IMR-90 (cell line): ENCODE measurements around the gene FNDC3B. TPM values are rescaled to one million over a fixed set of nuclear protein-coding genes. Genes with fewer than 3 reads are reported as not detected.

Experiments
- ATAC-seq: fragments of 200-7000 bp; cut with Tn5 transposase; 2 replicates; pipeline ENCODE4 v1.9.1; 2020; ENCODE audit warnings: low read depth, mild to moderate bottlenecking, moderate library complexity
- BruUV-seq: library from RNA; stranded (reverse); fragments of 400-500 nt; replicated peaks from 2 replicates; lab custom pipeline; 2021; lab: Mats Ljungman, UMichigan
- CTCF ChIA-PET: fragments of 300-600 bp; formaldehyde crosslinking; extraction: SDS; loops from one replicate; lab custom pipeline; 2021; ENCODE audit warnings: antibody characterized with exemption; lab: Yijun Ruan, JAX
- POLR2A ChIA-PET: fragments of 300-600 bp; sonication (Branson Sonifier 250); formaldehyde crosslinking; loops from one replicate; lab custom pipeline; 2022; ENCODE audit warnings: antibody characterized with exemption; ENCODE audit not compliant: unreplicated experiment; lab: Charles Lee
- DNase-seq: peaks from one replicate; pipeline ENCODE4 v3.0.0; 2013
- H2AFZ ChIP-seq: replicated peaks from 2 replicates; pipeline ENCODE3; 2013; ENCODE audit warnings: low read length, mild to moderate bottlenecking; ENCODE audit not compliant: poor library complexity
- H2AK5ac ChIP-seq: 2 replicates; pipeline ENCODE4 v1.6.1; 2013; ENCODE audit warnings: low read depth, low read length, inconsistent platforms
- H2AK9ac ChIP-seq: replicated peaks from 2 replicates; pipeline ENCODE3; 2013; ENCODE audit warnings: mild to moderate bottlenecking, low read depth, low read length, moderate library complexity; ENCODE audit not compliant: poor library complexity
- H2BK120ac ChIP-seq: 2 replicates; pipeline ENCODE4 v1.6.1; 2013; ENCODE audit warnings: low read depth, low read length, inconsistent platforms
- H2BK15ac ChIP-seq: 3 replicates; pipeline ENCODE4 v1.6.1; 2013; ENCODE audit warnings: low read depth, low read length, inconsistent platforms
- H2BK20ac ChIP-seq: 2 replicates; pipeline ENCODE4 v1.6.1; 2013; ENCODE audit warnings: low read depth, mild to moderate bottlenecking, inconsistent platforms, low read length, moderate library complexity
- H2BK5ac ChIP-seq: 2 replicates; pipeline ENCODE4 v1.6.1; 2013; ENCODE audit warnings: mild to moderate bottlenecking, low read depth, low read length, inconsistent platforms; ENCODE audit not compliant: poor library complexity, severe bottlenecking
- H3K14ac ChIP-seq: replicated peaks from 2 replicates; pipeline ENCODE4 v1.6.1; 2013; ENCODE audit warnings: low read depth, low read length, inconsistent platforms
- H3K18ac ChIP-seq: 2 replicates; pipeline ENCODE4 v1.6.1; 2013; ENCODE audit warnings: low read depth, low read length, control low read depth
- H3K23ac ChIP-seq: 2 replicates; pipeline ENCODE4 v1.6.1; 2013; ENCODE audit warnings: low read depth, low read length, inconsistent platforms
- H3K27ac ChIP-seq: 2 replicates; pipeline ENCODE4 v1.5.1; 2013; ENCODE audit warnings: mild to moderate bottlenecking, control low read depth, low read length; ENCODE audit not compliant: insufficient read depth
- H3K27me3 ChIP-seq: 2 replicates; pipeline ENCODE4 v1.6.1; 2013; ENCODE audit warnings: low read length; ENCODE audit not compliant: control insufficient read depth, insufficient read depth
- H3K36me3 ChIP-seq: 2 replicates; pipeline ENCODE4 v1.6.1; 2013; ENCODE audit warnings: low read length, mixed read lengths; ENCODE audit not compliant: control insufficient read depth, insufficient read depth
- H3K4ac ChIP-seq: 2 replicates; pipeline ENCODE4 v1.6.1; 2013; ENCODE audit warnings: low read depth, low read length, inconsistent platforms
- H3K4me1 ChIP-seq: 2 replicates; pipeline ENCODE4 v1.6.1; 2013; ENCODE audit warnings: low read length, mixed read lengths; ENCODE audit not compliant: control insufficient read depth, insufficient read depth
- H3K4me2 ChIP-seq: 2 replicates; pipeline ENCODE4 v1.6.1; 2013; ENCODE audit warnings: low read depth, mild to moderate bottlenecking, control low read depth, low read length, moderate library complexity
- H3K4me3 ChIP-seq: 2 replicates; pipeline ENCODE4 v1.5.1; 2013; ENCODE audit warnings: low read depth, mild to moderate bottlenecking, control low read depth, low read length, moderate library complexity; ENCODE audit not compliant: insufficient read depth
- H3K56ac ChIP-seq: 2 replicates; pipeline ENCODE4 v1.6.1; 2013; ENCODE audit warnings: low read length, inconsistent platforms; ENCODE audit not compliant: insufficient read depth; ENCODE audit errors: extremely low read depth
- H3K79me1 ChIP-seq, 2 experiments: 2 replicates each; pipeline ENCODE4 v1.6.1; 2013; ENCODE audit warnings: low read length in 2 of 2, inconsistent platforms in 1 of 2, low read depth in 1 of 2
- H3K9ac ChIP-seq: 2 replicates; pipeline ENCODE4 v1.6.1; 2013; ENCODE audit warnings: low read depth, low read length, control low read depth
- H3K9me1 ChIP-seq: 2 replicates; pipeline ENCODE4 v1.6.1; 2013; ENCODE audit warnings: low read length, inconsistent platforms; ENCODE audit not compliant: insufficient read depth
- H3K9me3 ChIP-seq: 2 replicates; pipeline ENCODE4 v1.6.1; 2013; ENCODE audit warnings: low read length; ENCODE audit not compliant: control insufficient read depth, insufficient read depth
- H4K20me1 ChIP-seq: 2 replicates; pipeline ENCODE4 v1.6.1; 2013; ENCODE audit warnings: low read length, inconsistent platforms; ENCODE audit not compliant: insufficient read depth
- H4K5ac ChIP-seq: 2 replicates; pipeline ENCODE4 v1.6.1; 2013; ENCODE audit warnings: mild to moderate bottlenecking, low read depth, low read length, control low read depth
- H4K8ac ChIP-seq, 2 experiments: 2 replicates each; pipeline ENCODE4 v1.6.1; 2013; ENCODE audit warnings: low read depth in 2 of 2, low read length in 2 of 2, control low read depth in 1 of 2, inconsistent platforms in 1 of 2
- H4K91ac ChIP-seq: 2 replicates; pipeline ENCODE4 v1.6.1; 2013; ENCODE audit warnings: low read depth, low read length, inconsistent platforms; ENCODE audit not compliant: insufficient read depth
- CEBPB ChIP-seq: IDR thresholded peaks from 2 replicates; pipeline ENCODE4 v1.6.1; 2012; ENCODE audit warnings: low read depth, low read length, improper control_type of control experiment
- MAFK ChIP-seq: IDR thresholded peaks from 2 replicates; pipeline ENCODE4 v1.6.1; 2012; ENCODE audit warnings: low read depth, low read length, improper control_type of control experiment
- MXI1 ChIP-seq: IDR thresholded peaks from 2 replicates; pipeline ENCODE4 v1.6.1; 2012; ENCODE audit warnings: low read depth, mild to moderate bottlenecking, low read length, moderate library complexity, borderline replicate concordance
- WGBS, 2 experiments: methylation state at CpG; one replicate each; pipeline versions ENCODE4 v1.1.5 to v1.1.7; 2013; ENCODE audit warnings: missing lambda C conversion rate in 2 of 2; ENCODE audit not compliant: insufficient read length in 1 of 2; ENCODE audit errors: extremely low coverage in 2 of 2; 5-methylcytosine and 5-hydroxymethylcytosine counted together
- dilution Hi-C: fragments of 300-500 bp; cut with HindIII; formaldehyde crosslinking; loops from one replicate; pipeline ENCODE4 v1.14.3; 2018; ENCODE audit warnings: low sequenced_read_pairs; ENCODE audit not compliant: unreplicated experiment
- in situ Hi-C: fragments of 300-500 bp; cut with MboI; formaldehyde crosslinking; loops from 3 replicates; pipeline ENCODE4 v1.14.3; 2019; ENCODE audit warnings: low sequenced_read_pairs, inconsistent platforms, mixed read lengths
- intact Hi-C: fragments of 100-400 bp; cut with micrococcal nuclease; formaldehyde crosslinking; loops from 2 replicates; pipeline ENCODE4 v1.10.0; 2022
- polyA plus RNA-seq, 3 experiments: library from polyadenylated mRNA; depleted of rRNA; stranded (reverse); fragments of >200 nt; gene quantifications; 2 replicates each; pipeline ENCODE4 v1.2.3, GENCODE V29; 2012; ENCODE audit warnings: low replicate concordance in 1 of 3
- total RNA-seq: library from RNA; depleted of rRNA; stranded (reverse); fragments of >200 nt; gene quantifications from 2 replicates; pipeline ENCODE4 v1.2.3, GENCODE V29; 2012

The FNDC3B gene
- total and polyA plus RNA-seq, 2 of the 4 experiments (the other 2 are of a cell fraction) = 23.9 to 150 TPM

GRCh38 chr3:172065527-172065926, 26.1 kb downstream of the FNDC3B start:
- H3K4me2 ChIP-seq = peak overlapping the region; percentile 61; the same call in 1 of the 2 replicates

More at GRCh38 chr3:172065527-172065926, 26.1 kb downstream of the FNDC3B start:
- Histone ChIP-seq H3K9ac (no peak overlapping the region), H2AK5ac (no peak overlapping the region; the same call in 1 of the 2 replicates), H3K79me1 (peaks cover 25 to 86% of the 10 kb centered on the region in 2 experiments), H3K27me3 (no peaks in the 10 kb centered on the region), H3K27ac (no peak overlapping the region), H4K5ac (no peak overlapping the region), H3K18ac (no peak overlapping the region), H3K36me3 (peaks cover 10% of the 10 kb centered on the region), H3K4me3 (no peak overlapping the region), H4K8ac (peak overlapping the region in 1 of 2 experiments; percentile 69; a peak in 1 of 4 replicates), H2BK5ac (peak overlapping the region; percentile 40), H3K4me1 (peaks cover 20% of the 10 kb centered on the region), H3K14ac (peak overlapping the region; percentile 63; the same call in 1 of the 2 replicates), H3K4ac (no peak overlapping the region), H2AFZ (no peak overlapping the region), H2BK15ac (no peak overlapping the region), H3K9me1 (peaks cover 23% of the 10 kb centered on the region), H3K9me3 (no peaks in the 10 kb centered on the region), H4K20me1 (peaks cover 97% of the 10 kb centered on the region), H2BK20ac (no peak overlapping the region), H2AK9ac (no peak overlapping the region), H2BK120ac (no peak overlapping the region), H3K56ac (no peak overlapping the region), H3K23ac (peak overlapping the region; percentile 55; the same call in 1 of the 2 replicates), H4K91ac (no peak overlapping the region)
- 0% methylated on average over 1 of the region's 1 CpG; no CpG with 5 or more reads in 1 of the 2 experiments for WGBS, 2 experiments
- dilution Hi-C loops (no loop called here), in situ Hi-C loops (no loop called here), intact Hi-C loops (no loop called here)
- POLR2A ChIA-PET = no interaction called here
- BruUV-seq = no TSS peak
- ATAC-seq (peak; percentile 49), DNase-seq (peak; percentile 92)
- CTCF ChIA-PET = interaction anchor here (1.5 kb wide), 1 partner anchor 9 kb away, joined by 4 read pairs; no protein-coding TSS in a partner anchor
- TF ChIP-seq MAFK (no peak), CEBPB (no peak), MXI1 (0 out of 2 replicates have a peak, but pooled peaks have one; percentile 54)
